Cardiac fibroblast (primary cell): Measurements from ENCODE around the gene TCIRG1.
A peak's percentile ranks its signal among the peaks of the same experiment; 100 is the strongest.

Source experiments
- DNase-seq, 2 donors: peaks; one replicate each; pipeline versions ENCODE4 v3.0.0 to v3.0.0-alpha.2; 2010; ENCODE audit warnings: low read depth in 2 of 2
- H3K4me3 ChIP-seq, 2 donors: replicated peaks in 1 of 2; 1 replicate in 1 of 2; 2 replicates in 1 of 2; pipeline ENCODE4 v1.5.1; 2011; ENCODE audit warnings: low read depth in 2 of 2, low read length in 2 of 2, mild to moderate bottlenecking in 2 of 2, moderate library complexity in 1 of 2
- CTCF ChIP-seq: IDR thresholded peaks from one replicate; pipeline ENCODE4 v1.5.1; 2011; ENCODE audit warnings: low read depth, mild to moderate bottlenecking, low read length, inconsistent platforms

The TCIRG1 gene

GRCh38 chr11:68009391-68010089 is 29.3 kb upstream of the TCIRG1 start:
- DNase-seq = peak; percentile 58 to 70
- TF ChIP-seq CTCF = peak; percentile 34
- peak overlapping the region in 1 of 2 donors; percentile 58 for H3K4me3 ChIP-seq

GRCh38 chr11:68010090-68011041 is 28.5 kb upstream of the TCIRG1 start, which contains the start of gene ALDH3B1:
Gene ALDH3B1, plus strand, starts transcription at chr11:68010327. Its CDS starts 4,971 bp downstream, at chr11:68015298.
- H3K4me3 ChIP-seq = peak within 1 kb of the TSS; percentile 52 to 58
- DNase-seq = peak; percentile 93 to 95

GRCh38 chr11:68011051-68011943 is 27.5 kb upstream of the TCIRG1 start:
- no peak for DNase-seq
- H3K4me3 ChIP-seq = peak overlapping the region; percentile 52 to 58
- no peak for TF ChIP-seq CTCF

More at GRCh38 chr11:68010090-68011041, 28.5 kb upstream of the TCIRG1 start, which contains the start of gene ALDH3B1:
- no peak for TF ChIP-seq CTCF

GRCh38 chr11:68012044-68012842 is 26.6 kb upstream of the TCIRG1 start:
- H3K4me3 ChIP-seq = no peak overlapping the region

GRCh38 chr11:68012843-68013610 is 25.8 kb upstream of the TCIRG1 start:
- DNase-seq = peak; percentile 97 to 98
- no peak overlapping the region for H3K4me3 ChIP-seq
- TF ChIP-seq CTCF = no peak

More at GRCh38 chr11:68012044-68012842, 26.6 kb upstream of the TCIRG1 start:
- DNase-seq = no peak
- TF ChIP-seq CTCF = no peak
